Stimulated activated CD8-positive, alpha-beta memory T cell treated with anti-CD3 and anti-CD28 coated beads, Interleukin-7, amount 100 ng/mL, for 24 hours (primary cell): ENCODE results near the gene MTHFD1.
A peak's percentile ranks its signal among the peaks of the same experiment; 100 is the strongest.

Source experiments
- DNase-seq: peaks from one replicate; pipeline ENCODE4 v3.0.0-alpha.2; 2020; ENCODE audit warnings: low read depth

The MTHFD1 gene

GRCh38 chr14:64495252-64495651, 107.1 kb downstream of the MTHFD1 start:
- DNase-seq: no peak

DNA sequence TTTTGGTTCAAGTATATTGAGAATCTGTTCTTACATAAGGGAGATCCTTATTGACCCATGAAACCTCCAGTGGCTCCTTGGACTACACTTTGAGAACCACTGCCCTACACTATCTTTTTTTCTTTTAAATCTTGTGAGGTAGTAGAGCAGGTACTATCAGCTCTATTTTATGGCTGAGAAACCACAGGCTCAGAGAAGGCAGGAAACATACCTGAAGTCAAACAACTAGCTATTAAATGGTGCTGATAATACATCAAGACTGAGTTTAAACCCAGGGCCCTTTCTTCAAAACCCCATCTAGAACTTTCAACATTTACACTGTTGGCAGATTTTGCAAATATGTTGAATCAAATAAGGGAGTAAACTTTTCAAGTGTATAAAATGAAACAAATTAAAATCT, 108.6 kb downstream of the MTHFD1 start:
- no peak for DNase-seq

GRCh38 chr14:64500088-64500487, 111.9 kb downstream of the MTHFD1 start:
- DNase-seq: no peak

DNA sequence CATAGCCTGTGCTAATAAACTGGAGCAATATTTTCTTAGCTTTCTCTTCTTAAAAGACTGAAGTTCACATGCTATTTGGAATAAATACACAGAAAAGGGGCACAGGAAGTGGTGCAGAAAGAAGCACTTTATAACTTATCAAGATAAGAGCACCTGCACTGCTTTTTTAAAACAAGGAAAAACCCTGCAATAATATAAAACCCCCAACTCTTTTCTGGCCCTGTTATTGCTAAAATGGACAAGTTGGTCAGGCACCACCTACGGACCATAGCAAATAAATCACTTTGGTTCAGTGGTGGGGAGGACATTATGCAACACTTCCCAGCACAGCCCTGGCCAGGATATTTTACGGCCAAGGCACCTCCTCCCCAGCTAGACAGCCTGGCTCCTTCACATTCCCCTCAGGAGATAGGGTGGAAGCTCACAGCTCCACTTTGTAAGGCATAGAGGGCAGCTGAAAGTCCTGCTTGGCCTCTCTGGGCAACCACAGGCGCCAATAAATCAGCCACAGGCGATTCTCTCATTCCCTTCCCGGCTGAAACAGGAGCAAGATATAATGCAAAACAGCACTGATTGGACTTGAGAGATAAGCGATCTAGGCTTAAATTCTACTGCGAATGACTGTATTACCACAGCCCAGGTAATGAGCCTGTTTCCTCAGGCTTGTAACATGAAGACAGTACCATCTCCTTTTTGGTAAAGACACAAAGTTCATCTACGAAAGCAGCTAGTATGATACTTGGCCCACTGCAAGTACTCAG, 113.4 kb downstream of the MTHFD1 start:
- DNase-seq: no peak

DNA sequence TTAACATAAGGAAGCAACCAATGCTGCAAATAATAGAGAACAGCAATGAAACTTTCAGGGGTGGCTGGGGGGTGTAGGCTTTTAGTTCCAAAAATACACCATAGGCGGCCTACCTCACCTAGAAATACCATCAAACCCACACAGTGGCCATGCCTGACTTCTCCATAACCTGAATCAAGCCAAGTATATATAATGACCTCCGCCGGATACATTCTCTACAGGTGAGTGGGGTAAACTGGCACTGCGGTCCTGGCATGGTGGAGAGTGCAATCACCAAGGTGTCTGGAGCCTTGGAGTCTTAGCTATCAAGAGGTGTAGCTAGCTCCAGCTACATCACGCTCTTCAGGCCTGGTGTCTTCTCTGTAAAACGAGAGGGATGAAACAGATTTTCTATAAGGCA, 114.3 kb downstream of the MTHFD1 start:
- DNase-seq: no peak

DNA sequence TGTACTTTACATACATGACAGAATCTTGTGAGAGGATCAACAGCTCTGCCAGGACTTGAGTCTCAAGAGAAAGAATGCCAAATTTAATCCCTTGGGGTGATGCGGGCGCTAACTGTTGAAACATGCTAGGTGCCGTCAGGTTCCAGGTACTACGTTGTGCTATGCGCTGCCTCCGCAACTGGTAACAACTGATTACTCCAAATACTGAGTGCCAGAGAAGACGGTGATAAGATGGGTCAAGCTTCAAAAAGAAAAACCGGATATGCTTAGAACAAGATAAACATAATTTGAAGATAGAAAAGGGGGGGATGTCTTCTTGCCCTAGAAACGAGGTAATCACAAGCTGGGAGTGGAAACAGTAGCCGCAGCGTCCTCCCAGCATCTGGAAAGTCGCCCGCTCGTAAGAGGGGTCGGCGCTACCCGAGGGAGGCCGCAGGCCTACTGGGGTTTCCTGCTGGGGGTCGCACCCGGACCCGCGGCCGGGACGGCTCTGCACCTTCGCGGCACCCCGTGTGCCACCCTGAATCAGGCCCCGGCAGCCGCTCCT, 114.8 kb downstream of the MTHFD1 start:
- DNase-seq: no peak

DNA sequence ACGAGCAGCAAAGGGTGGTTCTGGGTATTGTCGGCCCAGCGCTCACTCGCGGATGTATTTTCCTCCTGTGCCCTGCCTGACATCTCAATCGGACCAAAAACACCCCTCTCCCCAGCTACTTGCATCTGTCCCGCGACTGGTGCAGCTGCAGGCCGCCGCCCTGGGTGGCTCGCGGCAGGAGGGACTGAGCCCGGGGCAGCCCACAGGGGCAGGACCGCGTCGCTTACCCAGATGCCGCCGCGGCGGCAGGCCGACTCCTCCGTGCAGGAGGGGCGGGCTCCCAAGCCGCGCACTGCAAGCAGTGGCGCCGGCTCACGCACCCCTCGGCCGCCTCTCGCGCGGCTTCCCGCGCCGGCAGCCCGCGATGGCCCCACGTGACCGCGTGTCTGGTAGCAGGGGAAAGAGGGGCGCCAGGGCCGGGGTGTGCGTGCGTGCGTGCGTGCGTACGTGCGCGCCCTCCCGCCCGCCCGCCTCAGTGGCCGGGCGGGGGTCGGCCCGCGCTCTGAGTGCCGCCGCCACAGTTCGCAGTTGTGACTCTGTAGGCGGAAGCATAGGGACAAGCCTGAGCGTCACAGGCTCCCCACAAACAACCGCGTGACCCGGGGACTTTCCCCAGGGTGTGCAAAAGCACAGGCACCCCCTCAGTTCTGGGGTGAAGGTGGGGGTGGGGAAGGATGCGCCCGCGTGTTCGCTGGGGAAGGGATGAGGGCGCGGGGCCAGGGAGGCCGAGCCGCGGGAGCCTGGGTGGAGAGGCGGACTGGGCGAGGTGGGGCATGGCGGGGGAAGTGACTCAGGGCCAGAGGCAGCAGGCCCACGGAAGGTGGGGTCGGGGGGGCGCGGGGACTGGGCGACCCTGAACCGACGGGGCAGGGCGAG, 115.5 kb downstream of the MTHFD1 start, which contains the start of gene ZBTB25:
Gene ZBTB25, minus strand, starts transcription at position 405 of the 876 bp plus-strand sequence. CDS start 13,305 bp downstream, outside the sequence.
- DNase-seq: peak; percentile 90

DNA sequence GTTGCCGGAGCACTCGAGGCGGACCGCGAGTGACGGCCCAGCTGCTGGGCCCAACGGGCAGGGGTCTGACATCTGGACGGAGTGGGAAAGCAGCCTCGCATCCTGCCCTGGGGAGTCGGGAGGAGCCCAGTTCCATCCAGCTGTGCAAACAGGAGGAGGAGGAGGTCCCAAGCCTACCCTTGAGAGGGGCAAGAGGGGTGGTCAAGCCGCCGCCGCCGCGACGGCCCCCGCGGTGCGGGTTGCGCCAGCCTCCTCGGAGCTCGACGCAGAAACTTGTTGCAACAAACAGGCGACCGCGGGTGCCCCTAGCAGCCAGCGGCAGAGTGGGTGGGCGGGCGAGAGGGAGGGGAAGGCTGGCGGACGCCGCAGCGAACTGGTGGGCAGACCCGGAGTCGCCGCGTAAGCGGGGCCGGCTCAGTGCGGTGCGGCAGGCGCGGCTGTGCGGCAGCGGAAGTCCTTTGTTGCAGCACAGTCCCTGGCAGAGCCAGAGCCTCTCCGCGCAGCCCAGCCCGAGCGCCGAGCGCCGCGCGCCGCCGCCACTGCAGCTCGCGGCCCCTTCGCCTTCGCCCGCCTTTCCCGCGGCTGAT, 116.2 kb downstream of the MTHFD1 start, which contains the start of gene ZBTB1:
Gene ZBTB1, plus strand, starts transcription at position 461 of the 587 bp plus-strand sequence. CDS start 16,735 bp downstream, outside the sequence.
- peak; percentile 65 for DNase-seq

DNA sequence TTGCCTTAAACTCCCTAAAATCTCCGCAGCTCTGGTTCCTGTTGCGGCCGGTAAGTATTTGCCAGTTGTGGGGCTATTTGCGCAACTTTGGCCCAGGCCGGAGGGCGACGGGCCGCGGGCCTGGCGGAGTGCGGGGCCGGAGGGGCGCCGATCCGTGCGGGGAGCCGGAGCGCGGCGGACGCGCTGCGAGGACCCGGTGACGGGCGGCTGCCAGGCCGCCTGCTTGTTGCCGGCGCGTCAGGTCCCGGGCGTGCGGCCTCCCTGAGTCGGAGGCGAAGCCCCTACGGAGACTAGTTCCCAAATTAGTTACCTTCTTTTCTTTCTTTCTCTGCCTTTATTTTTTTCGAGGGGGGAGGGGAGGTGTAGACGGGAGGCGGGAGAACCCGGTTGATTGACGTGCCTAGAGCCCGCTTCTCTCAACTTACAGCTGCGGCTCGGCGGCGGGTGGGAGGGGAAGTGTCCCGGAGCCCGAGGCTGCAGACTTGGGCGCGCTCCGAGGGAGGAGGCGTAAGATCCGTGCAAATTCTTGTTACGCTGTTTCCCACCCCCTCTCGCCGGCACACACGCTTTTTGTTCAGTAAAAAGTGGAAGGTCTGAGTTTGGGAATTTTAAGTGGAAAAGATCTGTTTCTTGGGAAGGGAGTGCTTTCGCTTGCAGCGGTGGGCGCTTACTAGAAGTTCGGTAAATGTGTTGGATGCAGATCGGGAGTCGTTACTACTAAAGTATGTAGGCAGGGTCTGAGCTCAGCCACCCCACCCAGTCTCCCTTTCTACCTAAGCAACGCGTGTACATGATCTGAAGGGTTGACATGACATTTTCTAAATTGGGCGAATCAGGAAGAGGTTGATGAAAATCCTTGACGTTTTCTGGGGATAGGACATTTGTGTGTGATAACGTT, 117.0 kb downstream of the MTHFD1 start:
- peak; percentile 63 for DNase-seq

DNA sequence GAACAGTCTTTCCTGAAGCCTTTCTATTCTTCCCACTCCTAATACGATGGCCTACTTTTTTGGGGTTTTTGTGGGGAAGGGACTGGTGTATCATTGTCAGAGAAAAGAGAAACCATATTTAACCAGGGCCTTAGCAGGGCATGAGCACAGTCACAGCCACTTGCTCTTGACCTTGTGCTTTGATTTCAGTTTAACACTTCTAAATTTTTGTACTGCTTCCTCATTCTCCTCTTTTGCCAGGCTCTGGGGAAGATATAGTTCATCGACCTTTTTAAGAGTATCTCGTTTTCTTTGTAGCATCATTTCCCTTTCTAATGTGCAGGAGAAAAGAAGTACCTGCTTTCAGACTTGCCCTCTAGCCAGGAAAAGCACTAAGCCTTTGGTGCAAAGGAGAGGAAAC, 118.6 kb downstream of the MTHFD1 start:
- no peak for DNase-seq

- no peak for DNase-seq
Measured at GRCh38 chr14:64507376-64508156, 119.4 kb downstream of the MTHFD1 start.

- DNase-seq: no peak
Measured at GRCh38 chr14:64508215-64508776, 120.1 kb downstream of the MTHFD1 start.

- DNase-seq: no peak
Measured at GRCh38 chr14:64509036-64509435, 120.9 kb downstream of the MTHFD1 start.
